GM19438 (cell line): ENCODE results near the gene SPART.
"Not testable (repeated sequence)": the region's sequence is repeated elsewhere in the genome, so short reads cannot be mapped to it uniquely, and the experiment has no call there.

ENCODE experiments used
- ATAC-seq: cut with Tn5 transposase; IDR thresholded peaks from one replicate; pipeline ENCODE4 v1.9.1; 2021; ENCODE audit warnings: low read depth; ENCODE audit not compliant: unreplicated experiment

SPART gene

GRCh38 chr13:36323408-36323807 lies 22.8 kb downstream of the SPART start:
- no peak for ATAC-seq

- not testable (repeated sequence) for ATAC-seq
Measured at GRCh38 chr13:36319793-36320192, 26.4 kb downstream of the SPART start.

GRCh38 chr13:36313047-36313969 lies 32.9 kb downstream of the SPART start:
- ATAC-seq: no peak

GRCh38 chr13:36310417-36311108 lies 35.6 kb downstream of the SPART start:
- ATAC-seq: no peak

GRCh38 chr13:36302289-36302688 lies 43.9 kb downstream of the SPART start:
- no peak for ATAC-seq

GRCh38 chr13:36299469-36299868 lies 46.7 kb downstream of the SPART start:
- not testable (repeated sequence) for ATAC-seq

- ATAC-seq: no peak
Measured at GRCh38 chr13:36298535-36299068, 47.6 kb downstream of the SPART start.

- ATAC-seq: no peak
Measured at GRCh38 chr13:36297366-36298338, 48.5 kb downstream of the SPART start, which contains the start of gene CCDC169. CCDC169 (minus strand) TSS chr13:36297814; CDS start chr13:36297719, 95 bp downstream.

GRCh38 chr13:36294096-36294495 lies 52.1 kb downstream of the SPART start:
- ATAC-seq: no peak

- ATAC-seq: no peak
Measured at GRCh38 chr13:36293497-36293896, 52.7 kb downstream of the SPART start.

GRCh38 chr13:36288794-36289391 lies 57.3 kb downstream of the SPART start:
- no peak for ATAC-seq

GRCh38 chr13:36286006-36286405 lies 60.2 kb downstream of the SPART start:
- ATAC-seq: no peak

GRCh38 chr13:36282821-36283432 lies 63.3 kb downstream of the SPART start:
- ATAC-seq: no peak

- no peak for ATAC-seq
Measured at GRCh38 chr13:36275190-36276002, 70.8 kb downstream of the SPART start.

- no peak for ATAC-seq
Measured at GRCh38 chr13:36273431-36273830, 72.8 kb downstream of the SPART start.

- ATAC-seq: no peak
Measured at GRCh38 chr13:36261976-36262375, 84.2 kb downstream of the SPART start.

- no peak for ATAC-seq
Measured at GRCh38 chr13:36261011-36261410, 85.2 kb downstream of the SPART start.

- ATAC-seq: no peak
Measured at GRCh38 chr13:36259361-36260137, 86.6 kb downstream of the SPART start.
